ENCODE measurements around the gene CCT6A. TPM values are rescaled to one million over a fixed set of nuclear protein-coding genes. Genes with fewer than 3 reads are reported as not detected.

The CCT6A gene
- 248 to 256 TPM (median 255 TPM) in 5 replicates for total RNA-seq (2022; extraction: Qiagen RNA extraction)

GRCh38 chr7:56051339-56052191 lies at the start of gene CCT6A, which contains the start of gene PSPH:
Gene CCT6A, plus strand, starts transcription at chr7:56051765. Its CDS starts 84 bp downstream, at chr7:56051849.
Gene PSPH, minus strand, starts transcription at chr7:56051444. Its CDS starts 30,232 bp downstream, at chr7:56021212.

GRCh38 chr7:56063882-56064625 lies 12.5 kb downstream of the CCT6A start, which contains the start of gene SUMF2:
Gene SUMF2, plus strand, starts transcription at chr7:56064286. Its CDS starts 26 bp downstream, at chr7:56064312.

GRCh38 chr7:56092789-56093531 lies 41.4 kb downstream of the CCT6A start, which contains the start of gene PHKG1:
Gene PHKG1, minus strand, starts transcription at chr7:56092952. Its CDS starts 4,011 bp downstream, at chr7:56088941.

GRCh38 chr7:56106108-56107073 lies 54.8 kb downstream of the CCT6A start, which contains the start of gene CHCHD2:
Gene CHCHD2, minus strand, starts transcription at chr7:56106476. Its CDS starts 63 bp downstream, at chr7:56106413.

Other genes starting within 250 kb of the CCT6A start
- gene SEPTIN14, start 189.0 kb upstream of the CCT6A start, total RNA-seq (2022; extraction: Qiagen RNA extraction), result not detected in 5 replicates
- gene ZNF713, start 164.3 kb upstream of the CCT6A start, total RNA-seq (2022; extraction: Qiagen RNA extraction), result 0.46 to 1.1 TPM (median 0.80 TPM) in 5 replicates
- gene MRPS17, start 99.9 kb upstream of the CCT6A start, total RNA-seq (2022; extraction: Qiagen RNA extraction), result 24.1 to 28.1 TPM (median 25.8 TPM) in 5 replicates
- 42.3 to 56.2 TPM (median 49.7 TPM) in 5 replicates for gene NIPSNAP2, start 87.2 kb upstream of the CCT6A start, total RNA-seq (2022; extraction: Qiagen RNA extraction)
- 19.7 to 31.0 TPM (median 23.3 TPM) in 5 replicates for gene PSPH, start 321 bp upstream of the CCT6A start, total RNA-seq (2022; extraction: Qiagen RNA extraction)
- 108 to 125 TPM (median 109 TPM) in 5 replicates for gene SUMF2, start 12.5 kb downstream of the CCT6A start, total RNA-seq (2022; extraction: Qiagen RNA extraction)
- 0.31 to 0.66 TPM (median 0.54 TPM) in 5 replicates for gene PHKG1, start 41.2 kb downstream of the CCT6A start, total RNA-seq (2022; extraction: Qiagen RNA extraction)
- 557 to 755 TPM (median 675 TPM) in 5 replicates for gene CHCHD2, start 54.7 kb downstream of the CCT6A start, total RNA-seq (2022; extraction: Qiagen RNA extraction)
- not detected in 5 replicates for gene NUPR2, start 64.7 kb downstream of the CCT6A start, total RNA-seq (2022; extraction: Qiagen RNA extraction)

Measured in A549 treated with AZD2906 at 1 μM for 4 hours (cell line).